OCI-LY7 (cell line): Measurements from ENCODE around the gene TMEM100. TPM values are rescaled to one million over a fixed set of nuclear protein-coding genes. Genes with fewer than 3 reads are reported as not detected.
A peak's percentile ranks its signal among the peaks of the same experiment; 100 is the strongest.

Source experiments
- Bru-seq: library from RNA; stranded (reverse); fragments of 400-500 nt; gene quantifications from one replicate; lab custom pipeline; 2021; lab: Mats Ljungman, UMichigan
- BruChase-seq, 2 experiments: library from RNA; stranded (reverse); fragments of 400-500 nt; gene quantifications; one replicate each; lab custom pipeline; 2021; lab: Mats Ljungman, UMichigan
- BruUV-seq: library from RNA; stranded (reverse); fragments of 400-500 nt; replicated peaks from 2 replicates; lab custom pipeline; 2021; lab: Mats Ljungman, UMichigan
- CTCF ChIA-PET: fragments of 300-600 bp; sonication (Branson Sonifier 250); formaldehyde crosslinking; loops from one replicate; lab custom pipeline; 2022; ENCODE audit warnings: antibody characterized with exemption; ENCODE audit not compliant: unreplicated experiment; lab: Charles Lee
- POLR2A ChIA-PET: fragments of 300-600 bp; sonication (Branson Sonifier 250); formaldehyde crosslinking; loops from one replicate; lab custom pipeline; 2022; ENCODE audit warnings: antibody characterized with exemption; lab: Charles Lee
- DNase-seq: peaks from one replicate; pipeline ENCODE4 v3.0.0-alpha.2; 2015; ENCODE audit warnings: low spot score
- H2AFZ ChIP-seq: fragments of 200-600 bp; sonication (generic), shearing (Covaris generic); 2 replicates; pipeline ENCODE4 v1.6.1; 2014; ENCODE audit warnings: mild to moderate bottlenecking, antibody characterized with exemption, low read length, moderate library complexity
- H3K27ac ChIP-seq: fragments of 200-600 bp; sonication (generic); 2 replicates; pipeline ENCODE4 v1.5.1; 2014; ENCODE audit warnings: mixed run types, low read depth, mild to moderate bottlenecking, moderate library complexity, low read length, inconsistent platforms; ENCODE audit not compliant: poor library complexity, severe bottlenecking
- H3K36me3 ChIP-seq: fragments of 200-600 bp; sonication (generic); 2 replicates; pipeline ENCODE4 v1.6.1; 2014; ENCODE audit warnings: mild to moderate bottlenecking, antibody characterized with exemption, low read length, moderate library complexity, mixed read lengths; ENCODE audit not compliant: insufficient read depth
- H3K4me1 ChIP-seq: fragments of 200-600 bp; sonication (generic); 2 replicates; pipeline ENCODE4 v1.5.1; 2014; ENCODE audit warnings: mild to moderate bottlenecking, low read length; ENCODE audit not compliant: insufficient read depth, poor library complexity, severe bottlenecking
- H3K4me2 ChIP-seq: fragments of 200-600 bp; sonication (generic); 2 replicates; pipeline ENCODE4 v1.6.1; 2014; ENCODE audit warnings: mild to moderate bottlenecking, low read length
- H3K4me3 ChIP-seq: fragments of 200-600 bp; sonication (generic); 2 replicates; pipeline ENCODE4 v1.5.1; 2014; ENCODE audit warnings: mild to moderate bottlenecking, low read depth, low read length; ENCODE audit not compliant: poor library complexity, severe bottlenecking
- H3K79me2 ChIP-seq: fragments of 200-600 bp; sonication (generic); 2 replicates; pipeline ENCODE4 v1.6.1; 2016; ENCODE audit warnings: low read depth, mild to moderate bottlenecking, low read length, moderate library complexity, mixed read lengths; ENCODE audit not compliant: insufficient read depth
- H3K9me2 ChIP-seq: fragments of 200-600 bp; sonication (generic); 2 replicates; pipeline ENCODE4 v1.6.1; 2016; ENCODE audit warnings: mild to moderate bottlenecking, low read length, mixed read lengths; ENCODE audit not compliant: insufficient read depth
- H3K9me3 ChIP-seq: fragments of 200-600 bp; sonication (generic); 2 replicates; pipeline ENCODE4 v1.6.1; 2014; ENCODE audit warnings: mild to moderate bottlenecking, mixed run types, low read length, mixed read lengths
- H4K20me1 ChIP-seq: fragments of 200-600 bp; sonication (generic); 2 replicates; pipeline ENCODE4 v1.6.1; 2014; ENCODE audit warnings: mild to moderate bottlenecking, antibody characterized with exemption, low read length, moderate library complexity, mixed read lengths; ENCODE audit not compliant: insufficient read depth
- EZH2phosphoT487 ChIP-seq: fragments of 200-600 bp; sonication (generic); IDR thresholded peaks from 2 replicates; pipeline ENCODE4 v1.6.1; 2018; ENCODE audit warnings: low read depth, borderline replicate concordance, mild to moderate bottlenecking, mixed run types, antibody characterized with exemption, low read length, moderate library complexity, mixed read lengths
- intact Hi-C: fragments of 100-400 bp; cut with micrococcal nuclease; formaldehyde crosslinking; loops from one replicate; pipeline ENCODE4 v1.10.0; 2022; ENCODE audit not compliant: unreplicated experiment
- long read RNA-seq: library from polyadenylated mRNA; stranded (forward); transcript quantifications from one replicate; pipeline ENCODE4 v2.0.0, GENCODE V29; 2022
- total RNA-seq, 2 experiments: library from RNA; depleted of rRNA in 1 of 2; stranded (reverse); fragments of >200 nt in 1 of 2; shearing (Covaris generic) in 1 of 2; gene quantifications; 2 replicates each; pipeline ENCODE4 v1.2.3, GENCODE V29; 2014 to 2022
- TF ChIP-seq, protein P1 (sequence below): fragments of 200-600 bp; sonication (generic); conservative IDR thresholded peaks from 2 replicates; pipeline ENCODE4 v1.5.1; 2014; ENCODE audit warnings: mild to moderate bottlenecking, antibody characterized with exemption, low read length, moderate library complexity, mixed read lengths

TMEM100 gene
- 0.38 and 0.41 TPM in 2 replicates for total RNA-seq (2014; rRNA removed; shearing (Covaris generic))
- 0.30 TPM in 1 of 2 replicates, not detected in the other for total RNA-seq (2022)
- not detected for Bru-seq, nascent RNA
- not detected for BruChase-seq, experiment 1, labeled RNA remaining after a 6-hour chase
- BruChase-seq, experiment 2, labeled RNA remaining after a 2-hour chase, result percentile 8 among the genes with signal in this experiment
- long read RNA-seq, result 0 reads

DNA sequence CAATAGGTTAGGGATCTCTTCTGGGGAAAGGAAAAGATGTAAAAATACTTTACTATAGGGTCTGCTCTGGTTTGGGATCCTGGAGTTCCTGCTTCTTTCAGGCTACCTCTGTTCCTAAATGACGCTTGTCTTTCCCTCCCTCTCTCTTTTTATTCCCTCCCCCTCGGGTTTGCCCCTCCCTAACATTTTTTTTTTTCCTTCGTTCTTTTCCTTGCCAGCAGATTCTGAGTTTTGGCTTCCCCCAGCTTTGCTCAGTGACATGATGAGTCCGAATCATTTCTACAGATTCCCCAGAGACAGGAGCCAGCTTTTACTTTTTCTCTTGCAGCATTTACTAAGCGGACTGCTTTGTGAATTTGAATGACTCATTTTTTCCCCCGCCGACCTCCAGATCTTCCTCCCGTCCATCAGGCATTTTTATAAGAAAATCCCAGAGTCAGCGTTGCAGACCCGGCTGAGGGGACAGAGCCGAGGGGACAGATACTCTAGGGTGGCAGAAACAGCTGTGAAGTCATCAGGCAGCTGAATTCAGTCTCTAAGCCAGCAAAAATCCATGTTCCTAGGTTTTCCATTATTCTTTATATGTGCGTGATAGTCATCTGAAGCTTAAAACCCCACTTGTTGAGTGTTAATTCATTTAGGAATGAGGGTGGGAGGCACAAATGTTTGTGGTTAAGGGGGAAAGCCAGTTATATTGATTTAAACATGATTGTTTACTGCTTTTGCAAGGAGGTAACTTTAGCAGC is at the start of gene TMEM100:
Gene TMEM100, minus strand, starts transcription at position 123 of the 746 bp plus-strand sequence. CDS start 1,794 bp downstream, outside the sequence.
- Histone ChIP-seq H3K79me2 (no peaks in the 10 kb centered on the region), H3K9me3 (no peaks in the 10 kb centered on the region), H3K4me1 (peaks cover 10% of the 10 kb centered on the region), H3K36me3 (no peaks in the 10 kb centered on the region), H3K4me2 (peak within 1 kb of the TSS; percentile 14; the same call in 1 of the 2 replicates), H3K4me3 (no peak within 1 kb of the TSS), H3K9me2 (no peaks in the 10 kb centered on the region), H2AFZ (no peak within 1 kb of the TSS), H3K27ac (no peak within 1 kb of the TSS), H4K20me1 (no peaks in the 10 kb centered on the region)
- intact Hi-C loops, result no loop called here
- ChIA-PET CTCF (no interaction called here), POLR2A (no interaction called here)
- BruUV-seq, result no TSS peak
- TF ChIP-seq EZH2phosphoT487, result no peak
- TF ChIP-seq, protein P1, sequence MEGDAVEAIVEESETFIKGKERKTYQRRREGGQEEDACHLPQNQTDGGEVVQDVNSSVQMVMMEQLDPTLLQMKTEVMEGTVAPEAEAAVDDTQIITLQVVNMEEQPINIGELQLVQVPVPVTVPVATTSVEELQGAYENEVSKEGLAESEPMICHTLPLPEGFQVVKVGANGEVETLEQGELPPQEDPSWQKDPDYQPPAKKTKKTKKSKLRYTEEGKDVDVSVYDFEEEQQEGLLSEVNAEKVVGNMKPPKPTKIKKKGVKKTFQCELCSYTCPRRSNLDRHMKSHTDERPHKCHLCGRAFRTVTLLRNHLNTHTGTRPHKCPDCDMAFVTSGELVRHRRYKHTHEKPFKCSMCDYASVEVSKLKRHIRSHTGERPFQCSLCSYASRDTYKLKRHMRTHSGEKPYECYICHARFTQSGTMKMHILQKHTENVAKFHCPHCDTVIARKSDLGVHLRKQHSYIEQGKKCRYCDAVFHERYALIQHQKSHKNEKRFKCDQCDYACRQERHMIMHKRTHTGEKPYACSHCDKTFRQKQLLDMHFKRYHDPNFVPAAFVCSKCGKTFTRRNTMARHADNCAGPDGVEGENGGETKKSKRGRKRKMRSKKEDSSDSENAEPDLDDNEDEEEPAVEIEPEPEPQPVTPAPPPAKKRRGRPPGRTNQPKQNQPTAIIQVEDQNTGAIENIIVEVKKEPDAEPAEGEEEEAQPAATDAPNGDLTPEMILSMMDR, result no peak
- DNase-seq, result no peak

DNA sequence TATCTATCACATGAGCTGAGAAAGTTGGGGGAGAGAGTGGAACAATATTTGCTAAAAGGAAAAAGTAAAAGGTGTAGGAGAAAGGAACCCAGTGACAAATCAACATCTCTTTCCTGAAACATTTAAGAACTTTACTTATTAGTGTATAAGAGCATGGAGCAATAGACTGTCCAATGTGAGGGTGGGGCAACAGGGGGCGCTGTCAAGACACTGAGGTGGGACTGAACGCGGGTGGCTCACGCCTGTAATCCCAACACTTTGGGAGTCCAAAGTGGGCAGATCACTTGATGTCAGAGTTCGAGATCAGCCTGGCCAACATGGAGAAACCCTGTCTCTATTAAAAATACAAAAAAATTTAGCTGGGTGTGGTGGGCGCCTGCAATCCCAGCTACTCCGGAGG is 49.4 kb upstream of the TMEM100 start:
- Histone ChIP-seq H3K9me3 (no peaks in the 10 kb centered on the region), H3K27ac (no peak overlapping the region), H3K79me2 (no peaks in the 10 kb centered on the region), H3K4me2 (no peak overlapping the region), H3K4me3 (no peak overlapping the region), H3K9me2 (no peaks in the 10 kb centered on the region), H3K4me1 (no peaks in the 10 kb centered on the region), H4K20me1 (no peaks in the 10 kb centered on the region), H3K36me3 (no peaks in the 10 kb centered on the region), H2AFZ (no peak overlapping the region)
- no peak for DNase-seq
- BruUV-seq, result no TSS peak
- CTCF ChIA-PET, result no interaction called here
- intact Hi-C loops, result no loop called here
- TF ChIP-seq, protein P1, result peak; percentile 25; the same call in 1 of the 2 replicates
- TF ChIP-seq EZH2phosphoT487, result no peak
- POLR2A ChIA-PET, result interaction anchor here (0.6 to 1.2 kb wide), 3 partner anchors 9 to 249 kb away, joined by 3 read pairs; no protein-coding TSS in a partner anchor
